ENCODE results near the gene FN3KRP.

FN3KRP gene

GRCh38 chr17:82670661-82671450 lies 45.6 kb upstream of the FN3KRP start:
- Histone ChIP-seq H3K27me3 (peaks cover 7% of the 10 kb centered on the region), H3K36me3 (no peaks in the 10 kb centered on the region), H3K27ac (no peak overlapping the region), H3K4me3 (ENCODE audit: low read depth in 1 of 2, low read length in 1 of 2) (no peak overlapping the region), H3K9me3 (no peaks in the 10 kb centered on the region), H3K4me1 (ENCODE audit: control insufficient read depth in 1 of 2, insufficient read depth in 1 of 2, low read depth in 1 of 2, low read length in 1 of 2) (peaks cover 3 to 4% of the 10 kb centered on the region in 2 experiments)
- TF ChIP-seq, protein P1, sequence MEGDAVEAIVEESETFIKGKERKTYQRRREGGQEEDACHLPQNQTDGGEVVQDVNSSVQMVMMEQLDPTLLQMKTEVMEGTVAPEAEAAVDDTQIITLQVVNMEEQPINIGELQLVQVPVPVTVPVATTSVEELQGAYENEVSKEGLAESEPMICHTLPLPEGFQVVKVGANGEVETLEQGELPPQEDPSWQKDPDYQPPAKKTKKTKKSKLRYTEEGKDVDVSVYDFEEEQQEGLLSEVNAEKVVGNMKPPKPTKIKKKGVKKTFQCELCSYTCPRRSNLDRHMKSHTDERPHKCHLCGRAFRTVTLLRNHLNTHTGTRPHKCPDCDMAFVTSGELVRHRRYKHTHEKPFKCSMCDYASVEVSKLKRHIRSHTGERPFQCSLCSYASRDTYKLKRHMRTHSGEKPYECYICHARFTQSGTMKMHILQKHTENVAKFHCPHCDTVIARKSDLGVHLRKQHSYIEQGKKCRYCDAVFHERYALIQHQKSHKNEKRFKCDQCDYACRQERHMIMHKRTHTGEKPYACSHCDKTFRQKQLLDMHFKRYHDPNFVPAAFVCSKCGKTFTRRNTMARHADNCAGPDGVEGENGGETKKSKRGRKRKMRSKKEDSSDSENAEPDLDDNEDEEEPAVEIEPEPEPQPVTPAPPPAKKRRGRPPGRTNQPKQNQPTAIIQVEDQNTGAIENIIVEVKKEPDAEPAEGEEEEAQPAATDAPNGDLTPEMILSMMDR (IDR thresholded peaks at IDR 0.05): no peak

DNA sequence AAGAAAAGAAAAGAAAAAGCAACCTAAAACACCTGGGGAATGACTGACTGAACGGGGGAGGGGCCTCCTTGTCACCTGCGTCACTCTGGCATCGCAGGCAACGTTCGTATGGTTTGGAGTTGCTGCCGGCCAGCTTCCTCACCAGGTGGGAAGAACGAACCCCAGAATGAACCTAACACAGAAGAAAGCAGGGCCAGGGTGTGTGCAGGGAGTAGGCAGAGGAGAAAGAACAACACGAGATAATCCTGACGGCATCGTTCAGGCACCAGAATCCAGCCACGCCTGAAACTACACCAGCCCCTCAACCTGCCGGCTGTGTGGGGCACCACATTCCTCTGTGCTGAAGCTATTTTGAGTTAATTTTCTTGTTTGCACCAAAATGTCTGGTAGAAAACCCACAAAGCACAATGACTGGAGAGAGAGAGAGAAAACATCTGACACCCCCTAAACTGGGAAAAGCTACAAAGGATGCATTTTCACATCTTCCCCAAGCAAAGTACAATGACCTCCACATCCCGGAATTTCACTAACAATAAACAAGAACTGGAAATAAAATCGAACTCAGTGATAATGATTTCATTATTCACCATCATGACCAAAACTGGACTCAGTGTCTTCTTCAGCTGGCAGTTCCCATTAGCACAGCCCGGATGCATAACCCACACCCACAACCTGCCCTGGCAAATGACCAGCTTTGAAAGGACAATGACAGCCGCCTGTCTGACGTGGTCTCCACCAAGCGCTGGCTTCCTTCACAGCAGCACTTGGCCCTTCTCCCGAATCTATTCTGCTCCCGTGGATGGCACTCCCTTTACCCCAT lies 41.6 kb upstream of the FN3KRP start:
- Histone ChIP-seq H3K4me3 (ENCODE audit: low read depth in 1 of 2, low read length in 1 of 2) (no peak overlapping the region), H3K9me3 (no peaks in the 10 kb centered on the region), H3K36me3 (no peaks in the 10 kb centered on the region), H3K4me1 (ENCODE audit: control insufficient read depth in 1 of 2, insufficient read depth in 1 of 2, low read depth in 1 of 2, low read length in 1 of 2) (no peaks in the 10 kb centered on the region), H3K27me3 (no peaks in the 10 kb centered on the region), H3K27ac (no peak overlapping the region)
- TF ChIP-seq, protein P1 (IDR thresholded peaks at IDR 0.05): no peak

DNA sequence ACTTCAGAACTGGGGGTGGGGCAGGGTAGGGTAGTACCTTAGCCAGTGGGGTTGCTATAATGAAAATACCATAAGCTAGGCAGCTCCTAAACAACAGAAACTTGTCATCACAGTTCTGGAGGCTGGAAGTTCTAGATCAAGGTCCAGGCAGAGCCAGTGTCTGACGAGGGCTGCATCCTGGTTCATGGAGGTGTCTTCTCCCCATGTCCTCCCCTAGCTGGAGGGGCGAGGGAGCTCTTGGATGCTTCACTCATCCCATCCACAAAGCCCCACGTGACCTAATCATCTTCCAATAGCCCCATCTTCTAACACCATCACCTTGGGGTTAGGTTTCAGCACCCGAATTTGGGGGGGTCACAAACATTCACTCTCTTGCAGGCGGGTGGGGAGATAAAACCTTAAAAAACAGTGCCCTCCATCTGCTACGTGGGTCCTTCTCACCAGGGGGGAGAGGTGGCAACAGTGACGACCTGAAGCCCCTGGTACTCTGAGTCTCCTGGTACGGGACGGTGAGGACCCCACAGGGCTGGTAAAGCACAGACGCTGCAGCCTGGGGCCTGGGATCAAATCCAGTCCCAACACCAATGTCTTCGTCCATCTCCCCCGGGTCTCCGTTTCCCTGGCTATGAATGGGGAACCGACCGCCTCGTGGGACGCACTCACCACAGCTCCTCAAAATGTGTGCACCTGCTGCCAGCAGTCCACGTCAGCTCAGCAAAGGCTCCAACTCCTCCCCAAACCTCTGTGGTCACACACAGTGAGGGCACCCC lies 40.8 kb upstream of the FN3KRP start:
- no peaks in the 10 kb centered on the region for H3K27me3 ChIP-seq
- no peaks in the 10 kb centered on the region for H3K9me3 ChIP-seq
- H3K27ac ChIP-seq: no peak overlapping the region
- no peak overlapping the region for H3K4me3 ChIP-seq (ENCODE audit: low read depth in 1 of 2, low read length in 1 of 2)
- H3K36me3 ChIP-seq: no peaks in the 10 kb centered on the region
- TF ChIP-seq, protein P1 (IDR thresholded peaks at IDR 0.05): no peak
- H3K4me1 ChIP-seq (ENCODE audit: control insufficient read depth in 1 of 2, insufficient read depth in 1 of 2, low read depth in 1 of 2, low read length in 1 of 2): no peaks in the 10 kb centered on the region

GRCh38 chr17:82677353-82677925 lies 39.1 kb upstream of the FN3KRP start:
- peaks cover 5% of the 10 kb centered on the region for H3K9me3 ChIP-seq
- H3K4me1 ChIP-seq (ENCODE audit: control insufficient read depth in 1 of 2, insufficient read depth in 1 of 2, low read depth in 1 of 2, low read length in 1 of 2): no peaks in the 10 kb centered on the region
- H3K27ac ChIP-seq: no peak overlapping the region
- H3K4me3 ChIP-seq (ENCODE audit: low read depth in 1 of 2, low read length in 1 of 2): no peak overlapping the region
- no peaks in the 10 kb centered on the region for H3K27me3 ChIP-seq
- TF ChIP-seq, protein P1 (IDR thresholded peaks at IDR 0.05): no peak
- H3K36me3 ChIP-seq: no peaks in the 10 kb centered on the region

- Histone ChIP-seq H3K4me1 (ENCODE audit: control insufficient read depth in 1 of 2, insufficient read depth in 1 of 2, low read depth in 1 of 2, low read length in 1 of 2) (no peaks in the 10 kb centered on the region), H3K4me3 (ENCODE audit: low read depth in 1 of 2, low read length in 1 of 2) (no peak overlapping the region), H3K36me3 (no peaks in the 10 kb centered on the region), H3K9me3 (peaks cover 5% of the 10 kb centered on the region), H3K27ac (no peak overlapping the region), H3K27me3 (no peaks in the 10 kb centered on the region)
- TF ChIP-seq, protein P1 (IDR thresholded peaks at IDR 0.05): no peak
These were observed 38.1 kb upstream of the FN3KRP start for GRCh38 chr17:82678265-82678891.

Data from neutrophil (primary cell).